SK-N-SH (cell line): Measurements from ENCODE around the gene GPR107.

Experiments
- CTCF ChIP-seq: fragments of 200-600 bp; sonication (generic); IDR thresholded peaks from 2 replicates; pipeline ENCODE4 v1.6.1; 2017; ENCODE audit warnings: antibody characterized with exemption, mild to moderate bottlenecking, moderate library complexity
- EP300 ChIP-seq, 2 experiments: IDR thresholded peaks; 2 replicates each; pipeline versions ENCODE4 v1.4.0 to v1.6.1; 2012; ENCODE audit warnings: borderline replicate concordance in 1 of 2, low read depth in 1 of 2, low read length in 1 of 2
- EZH2phosphoT487 ChIP-seq: fragments of 200-600 bp; sonication (generic); IDR thresholded peaks from 2 replicates; pipeline ENCODE4 v1.6.1; 2017; ENCODE audit warnings: low read depth, mixed run types, mild to moderate bottlenecking, antibody characterized with exemption, moderate library complexity, borderline replicate concordance
- FOXM1 ChIP-seq: IDR thresholded peaks from 2 replicates; pipeline ENCODE4 v1.4.0; 2012; ENCODE audit warnings: low read depth, mild to moderate bottlenecking
- JUND ChIP-seq: IDR thresholded peaks from 2 replicates; pipeline ENCODE4 v1.4.0; 2012
- MEF2A ChIP-seq: IDR thresholded peaks from 2 replicates; pipeline ENCODE4 v1.4.0; 2012; ENCODE audit warnings: low read depth, borderline replicate concordance
- POLR2AphosphoS5 ChIP-seq: IDR thresholded peaks from 2 replicates; pipeline ENCODE4 v1.6.1; 2012; ENCODE audit warnings: low read depth, low read length
- RFX5 ChIP-seq: IDR thresholded peaks from 2 replicates; pipeline ENCODE4 v1.6.1; 2012; ENCODE audit warnings: mild to moderate bottlenecking, improper control_type of control experiment, low read length
- TAF1 ChIP-seq: IDR thresholded peaks from 2 replicates; pipeline ENCODE4 v1.6.1; 2012; ENCODE audit warnings: low read depth, mild to moderate bottlenecking, low read length, moderate library complexity, borderline replicate concordance
- TEAD4 ChIP-seq: IDR thresholded peaks from 2 replicates; pipeline ENCODE4 v1.4.0; 2012; ENCODE audit warnings: mild to moderate bottlenecking, borderline replicate concordance; ENCODE audit not compliant: insufficient read depth
- USF1 ChIP-seq: IDR thresholded peaks from 2 replicates; pipeline ENCODE4 v1.4.0; 2012; ENCODE audit warnings: low read depth, borderline replicate concordance
- USF2 ChIP-seq: fragments of 150-350 bp; IDR thresholded peaks from 2 replicates; pipeline ENCODE4 v1.6.1; 2017; ENCODE audit warnings: antibody characterized with exemption, low read length, low read depth, borderline replicate concordance
- ZBTB33 ChIP-seq: IDR thresholded peaks from 2 replicates; pipeline ENCODE4 v1.4.0; 2012; ENCODE audit warnings: low read depth, borderline replicate concordance

GRCh38 chr9:130013326-130013725, 40.4 kb upstream of the GPR107 start:
- TF ChIP-seq MEF2A (no peak), CTCF (no peak), EP300 (IDR thresholded peaks at IDR 0.05; ENCODE audit: borderline replicate concordance in 1 of 2, low read depth in 1 of 2, low read length in 1 of 2) (no peak), POLR2AphosphoS5 (no peak), USF1 (no peak), RFX5 (no peak), TEAD4 (no peak), USF2 (no peak), FOXM1 (no peak), TAF1 (no peak), JUND (no peak), EZH2phosphoT487 (no peak), ZBTB33 (no peak)
